Mesothelial cell of epicardium (in vitro differentiated cells): ENCODE results near the gene EEF1AKMT1. TPM values are rescaled to one million over a fixed set of nuclear protein-coding genes. Genes with fewer than 3 reads are reported as not detected.
"Not testable (repeated sequence)": the region's sequence is repeated elsewhere in the genome, so short reads cannot be mapped to it uniquely, and the experiment has no call there.

ENCODE experiments used
- DNase-seq, 2 experiments: peaks; one replicate each; pipeline ENCODE4 v3.0.0; 2021; ENCODE audit warnings: low spot score in 2 of 2; ENCODE audit not compliant: unreplicated experiment in 2 of 2
- H3K27ac Mint-ChIP-seq: 2 replicates; pipeline ENCODE4 v1.8.0; 2021; ENCODE audit warnings: mixed read lengths
- H3K27me3 Mint-ChIP-seq: 2 replicates; pipeline ENCODE4 v1.8.0; 2021; ENCODE audit warnings: low read depth, mixed read lengths
- H3K36me3 Mint-ChIP-seq: 2 replicates; pipeline ENCODE4 v1.8.0; 2021; ENCODE audit warnings: mixed read lengths
- H3K4me1 Mint-ChIP-seq: 2 replicates; pipeline ENCODE4 v1.8.0; 2021; ENCODE audit warnings: mixed read lengths
- H3K4me3 Mint-ChIP-seq: 2 replicates; pipeline ENCODE4 v1.8.0; 2021; ENCODE audit warnings: mild to moderate bottlenecking, moderate library complexity, mixed read lengths
- H3K9me3 Mint-ChIP-seq: 2 replicates; pipeline ENCODE4 v1.8.0; 2021; ENCODE audit warnings: mixed read lengths
- CTCF ChIP-seq: fragments of 200-600 bp; sonication (generic); IDR thresholded peaks from one replicate; pipeline ENCODE4 v1.5.0; 2021; ENCODE audit warnings: antibody characterized with exemption; ENCODE audit not compliant: unreplicated experiment
- total RNA-seq: library from RNA; stranded (reverse); gene quantifications from 3 replicates; pipeline ENCODE4 v1.2.1, GENCODE V29; 2021

Gene EEF1AKMT1
- total RNA-seq, 1 donor from 2014 or later = 9.5 TPM

- no peak for DNase-seq
These were observed 4.7 kb downstream of the EEF1AKMT1 start for GRCh38 chr13:20769091-20769490.

GRCh38 chr13:20767309-20767943 lies 6.3 kb downstream of the EEF1AKMT1 start:
- DNase-seq = no peak
- H3K36me3 Mint-ChIP-seq = peaks cover 44% of the 10 kb centered on the region
- no peak overlapping the region for H3K27ac Mint-ChIP-seq
- peaks cover 3% of the 10 kb centered on the region for H3K4me1 Mint-ChIP-seq
- peaks cover 40% of the 10 kb centered on the region for H3K9me3 Mint-ChIP-seq
- TF ChIP-seq CTCF = no peak
- no peak overlapping the region for H3K4me3 Mint-ChIP-seq
- no peaks in the 10 kb centered on the region for H3K27me3 Mint-ChIP-seq

More at GRCh38 chr13:20769091-20769490, 4.7 kb downstream of the EEF1AKMT1 start:
- Mint-ChIP-seq H3K27ac (no peak overlapping the region), H3K9me3 (peaks cover 40% of the 10 kb centered on the region), H3K4me1 (peaks cover 15% of the 10 kb centered on the region), H3K4me3 (no peak overlapping the region), H3K36me3 (peaks cover 44% of the 10 kb centered on the region), H3K27me3 (no peaks in the 10 kb centered on the region)
- no peak for TF ChIP-seq CTCF

- no peak overlapping the region for H3K27ac Mint-ChIP-seq
- DNase-seq = no peak
- H3K27me3 Mint-ChIP-seq = no peaks in the 10 kb centered on the region
- no peak overlapping the region for H3K4me3 Mint-ChIP-seq
- peaks cover 30% of the 10 kb centered on the region for H3K36me3 Mint-ChIP-seq
- peaks cover 44% of the 10 kb centered on the region for H3K9me3 Mint-ChIP-seq
- H3K4me1 Mint-ChIP-seq = no peaks in the 10 kb centered on the region
- no peak for TF ChIP-seq CTCF
These were observed 12.9 kb downstream of the EEF1AKMT1 start for GRCh38 chr13:20760872-20761271.

GRCh38 chr13:20754009-20754408 lies 19.8 kb downstream of the EEF1AKMT1 start:
- no peak for TF ChIP-seq CTCF
- Mint-ChIP-seq H3K4me1 (no peaks in the 10 kb centered on the region), H3K27ac (no peak overlapping the region), H3K9me3 (peaks cover 92% of the 10 kb centered on the region), H3K27me3 (no peaks in the 10 kb centered on the region), H3K36me3 (peaks cover 68% of the 10 kb centered on the region), H3K4me3 (no peak overlapping the region)
- DNase-seq = no peak

- no peaks in the 10 kb centered on the region for H3K4me1 Mint-ChIP-seq
- no peak for TF ChIP-seq CTCF
- H3K4me3 Mint-ChIP-seq = no peak overlapping the region
- H3K9me3 Mint-ChIP-seq = peaks cover 68% of the 10 kb centered on the region
- no peaks in the 10 kb centered on the region for H3K27me3 Mint-ChIP-seq
- peaks cover 60% of the 10 kb centered on the region for H3K36me3 Mint-ChIP-seq
- no peak overlapping the region for H3K27ac Mint-ChIP-seq
- no peak for DNase-seq
These were observed 24.4 kb downstream of the EEF1AKMT1 start for GRCh38 chr13:20749377-20749776.

- H3K27me3 Mint-ChIP-seq, H3K4me3 Mint-ChIP-seq, H3K27ac Mint-ChIP-seq, H3K4me1 Mint-ChIP-seq, DNase-seq: not testable (repeated sequence)
- Mint-ChIP-seq H3K36me3 (peaks cover 34% of the 10 kb centered on the region), H3K9me3 (peaks cover 29% of the 10 kb centered on the region)
These were observed 29.8 kb downstream of the EEF1AKMT1 start for GRCh38 chr13:20743830-20744404.
